Neural cell (in vitro differentiated cells): ENCODE results near the gene MCL1.

Source experiments
- EP300 ChIP-seq: fragments of 450-650 bp; conservative IDR thresholded peaks from 2 replicates; pipeline ENCODE4 v1.6.1; 2014; ENCODE audit warnings: antibody characterized with exemption, mild to moderate bottlenecking, moderate library complexity; ENCODE audit not compliant: poor library complexity, severe bottlenecking
- EZH2 ChIP-seq: fragments of 200-600, 300-800 bp; shearing (Covaris generic), sonication (generic); IDR thresholded peaks from 2 replicates; pipeline ENCODE4 v1.6.1; 2014; ENCODE audit warnings: antibody characterized with exemption, low read length, borderline replicate concordance, mild to moderate bottlenecking; ENCODE audit not compliant: insufficient read depth, poor library complexity, severe bottlenecking
- RAD21 ChIP-seq: fragments of 450-650 bp; conservative IDR thresholded peaks from 2 replicates; pipeline ENCODE4 v1.6.1; 2014; ENCODE audit warnings: antibody characterized with exemption, mild to moderate bottlenecking, moderate library complexity
- REST ChIP-seq: IDR thresholded peaks from 2 replicates; pipeline ENCODE4 v1.6.1; 2012; ENCODE audit warnings: borderline replicate concordance
- TAF1 ChIP-seq: IDR thresholded peaks from 2 replicates; pipeline ENCODE4 v1.6.1; 2012; ENCODE audit warnings: low read depth
- TF ChIP-seq, protein P1 (sequence below): fragments of 450-650 bp; IDR thresholded peaks from 2 replicates; pipeline ENCODE4 v1.5.1; 2014; ENCODE audit warnings: antibody characterized with exemption, mild to moderate bottlenecking, moderate library complexity; ENCODE audit not compliant: poor library complexity, severe bottlenecking

GRCh38 chr1:150551051-150551783 lies 28.2 kb downstream of the MCL1 start:
- TF ChIP-seq RAD21 (no peak), TAF1 (no peak), EZH2 (no peak), REST (no peak), EP300 (no peak)
- TF ChIP-seq, protein P1, sequence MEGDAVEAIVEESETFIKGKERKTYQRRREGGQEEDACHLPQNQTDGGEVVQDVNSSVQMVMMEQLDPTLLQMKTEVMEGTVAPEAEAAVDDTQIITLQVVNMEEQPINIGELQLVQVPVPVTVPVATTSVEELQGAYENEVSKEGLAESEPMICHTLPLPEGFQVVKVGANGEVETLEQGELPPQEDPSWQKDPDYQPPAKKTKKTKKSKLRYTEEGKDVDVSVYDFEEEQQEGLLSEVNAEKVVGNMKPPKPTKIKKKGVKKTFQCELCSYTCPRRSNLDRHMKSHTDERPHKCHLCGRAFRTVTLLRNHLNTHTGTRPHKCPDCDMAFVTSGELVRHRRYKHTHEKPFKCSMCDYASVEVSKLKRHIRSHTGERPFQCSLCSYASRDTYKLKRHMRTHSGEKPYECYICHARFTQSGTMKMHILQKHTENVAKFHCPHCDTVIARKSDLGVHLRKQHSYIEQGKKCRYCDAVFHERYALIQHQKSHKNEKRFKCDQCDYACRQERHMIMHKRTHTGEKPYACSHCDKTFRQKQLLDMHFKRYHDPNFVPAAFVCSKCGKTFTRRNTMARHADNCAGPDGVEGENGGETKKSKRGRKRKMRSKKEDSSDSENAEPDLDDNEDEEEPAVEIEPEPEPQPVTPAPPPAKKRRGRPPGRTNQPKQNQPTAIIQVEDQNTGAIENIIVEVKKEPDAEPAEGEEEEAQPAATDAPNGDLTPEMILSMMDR, result no peak
